GM23338 (cell line): ENCODE results near the gene KCNJ8. TPM values are rescaled to one million over a fixed set of nuclear protein-coding genes. Genes with fewer than 3 reads are reported as not detected.

Source experiments
- ATAC-seq: fragments of 200-7000 bp; cut with Tn5 transposase; 3 replicates; pipeline ENCODE4 v1.9.1; 2020
- DNase-seq: peaks from one replicate; pipeline ENCODE4 v3.0.0-alpha.2; 2015; ENCODE audit warnings: low spot score
- H2AFZ ChIP-seq: fragments of 200-600 bp; sonication (generic); 2 replicates; pipeline ENCODE4 v1.8.0; 2016; ENCODE audit warnings: antibody characterized with exemption, mild to moderate bottlenecking, moderate library complexity
- H3F3A ChIP-seq: fragments of 200-600 bp; sonication (generic); replicated peaks from 2 replicates; pipeline ENCODE4 v1.8.0; 2017; ENCODE audit warnings: antibody characterized with exemption, mixed run types, low read depth
- H3K27ac ChIP-seq: fragments of 200-600 bp; sonication (generic); 2 replicates; pipeline ENCODE4 v1.6.1; 2016; ENCODE audit warnings: low read depth
- H3K27me3 ChIP-seq: fragments of 200-600 bp; sonication (generic); 2 replicates; pipeline ENCODE4 v1.8.0; 2016; ENCODE audit warnings: mild to moderate bottlenecking, mixed run types, moderate library complexity; ENCODE audit not compliant: insufficient read depth
- H3K36me3 ChIP-seq: fragments of 200-600 bp; sonication (generic); 2 replicates; pipeline ENCODE4 v1.8.0; 2016; ENCODE audit warnings: mild to moderate bottlenecking; ENCODE audit not compliant: insufficient read depth
- H3K4me1 ChIP-seq: fragments of 200-600 bp; sonication (generic); 2 replicates; pipeline ENCODE4 v1.8.0; 2016; ENCODE audit warnings: mild to moderate bottlenecking, moderate library complexity; ENCODE audit not compliant: insufficient read depth
- H3K4me2 ChIP-seq: fragments of 200-600 bp; sonication (generic); 2 replicates; pipeline ENCODE4 v1.7.1; 2017; ENCODE audit warnings: mixed run types
- H3K4me3 ChIP-seq: fragments of 200-600 bp; sonication (generic); 2 replicates; pipeline ENCODE4 v1.6.1; 2016; ENCODE audit warnings: mixed run types
- H3K79me2 ChIP-seq: fragments of 200-600 bp; sonication (generic); replicated peaks from 2 replicates; pipeline ENCODE4 v1.8.0; 2017; ENCODE audit warnings: mild to moderate bottlenecking; ENCODE audit not compliant: insufficient read depth
- H3K9me2 ChIP-seq: fragments of 200-600 bp; sonication (generic); 2 replicates; pipeline ENCODE4 v1.8.0; 2017; ENCODE audit not compliant: insufficient read depth
- H4K20me1 ChIP-seq: fragments of 200-600 bp; sonication (generic); replicated peaks from 2 replicates; pipeline ENCODE4 v1.8.0; 2017; ENCODE audit warnings: mild to moderate bottlenecking; ENCODE audit not compliant: insufficient read depth
- H3K27ac Mint-ChIP-seq: 2 replicates; pipeline ENCODE4 v1.8.0; 2020; ENCODE audit warnings: inconsistent platforms, mild to moderate bottlenecking, moderate library complexity, mixed read lengths
- H3K27me3 Mint-ChIP-seq: 3 replicates; pipeline ENCODE4 v1.8.0; 2022; ENCODE audit warnings: low read depth, mild to moderate bottlenecking, moderate library complexity, mixed read lengths, inconsistent platforms; ENCODE audit not compliant: insufficient read depth, poor library complexity
- H3K36me3 Mint-ChIP-seq: 3 replicates; pipeline ENCODE4 v1.8.0; 2021; ENCODE audit warnings: low read depth, mild to moderate bottlenecking, inconsistent platforms, moderate library complexity, mixed read lengths
- H3K4me1 Mint-ChIP-seq: 3 replicates; pipeline ENCODE4 v1.8.0; 2020; ENCODE audit warnings: mild to moderate bottlenecking, inconsistent platforms, mixed read lengths
- H3K4me3 Mint-ChIP-seq: 3 replicates; pipeline ENCODE4 v1.8.0; 2021; ENCODE audit warnings: moderate library complexity, mild to moderate bottlenecking, inconsistent platforms, mixed read lengths
- H3K9me3 Mint-ChIP-seq: 3 replicates; pipeline ENCODE4 v1.8.0; 2020; ENCODE audit warnings: moderate library complexity, mild to moderate bottlenecking, inconsistent platforms, mixed read lengths
- CREB1 ChIP-seq: fragments of 250-450 bp; sonication (Bioruptor Pico); IDR thresholded peaks from 2 replicates; pipeline ENCODE4 v1.5.0; 2020; ENCODE audit warnings: low read depth, mild to moderate bottlenecking, moderate library complexity
- EZH2 ChIP-seq: fragments of 200-600 bp; sonication (generic); IDR thresholded peaks from one replicate; pipeline ENCODE4 v1.8.0; 2017; ENCODE audit warnings: antibody characterized with exemption, mild to moderate bottlenecking, low read depth; ENCODE audit not compliant: unreplicated experiment
- EZH2phosphoT487 ChIP-seq: fragments of 200-600 bp; sonication (generic); IDR thresholded peaks from one replicate; pipeline ENCODE4 v1.8.1; 2018; ENCODE audit warnings: antibody characterized with exemption; ENCODE audit not compliant: unreplicated experiment
- JUNB ChIP-seq: IDR thresholded peaks from one replicate; pipeline ENCODE4 v1.6.1; 2016; ENCODE audit warnings: antibody characterized with exemption; ENCODE audit not compliant: unreplicated experiment
- NANOG ChIP-seq: IDR thresholded peaks from 2 replicates; pipeline ENCODE4 v1.6.1; 2016; ENCODE audit warnings: antibody characterized with exemption, borderline replicate concordance
- POLR2AphosphoS5 ChIP-seq: IDR thresholded peaks from 2 replicates; pipeline ENCODE4 v1.6.1; 2016; ENCODE audit warnings: antibody characterized with exemption, low read depth
- ZNF331 ChIP-seq: fragments of 250-450 bp; sonication (Bioruptor Pico); IDR thresholded peaks from 2 replicates; pipeline ENCODE4 v1.5.0; 2020; ENCODE audit warnings: low read depth, mild to moderate bottlenecking, moderate library complexity
- polyA plus RNA-seq: library from polyadenylated mRNA; unstranded; fragments of >200 nt; fragmentation: Nextera tagmentation; extraction: Ambion mirVana; gene quantifications from 2 replicates; pipeline ENCODE4 v1.2.1, GENCODE V29; 2016
- total RNA-seq: library from RNA; depleted of rRNA; stranded (reverse); fragments of >200 nt; shearing (Covaris generic); gene quantifications from 2 replicates; pipeline ENCODE4 v1.2.3, GENCODE V29; 2014
- TF ChIP-seq, protein P1 (sequence below): IDR thresholded peaks from 2 replicates; pipeline ENCODE4 v1.6.1; 2016; ENCODE audit warnings: antibody characterized with exemption
- TF ChIP-seq, protein P2 (sequence below): IDR thresholded peaks from one replicate; pipeline ENCODE4 v1.6.1; 2018; ENCODE audit warnings: antibody characterized with exemption; ENCODE audit not compliant: unreplicated experiment
- TF ChIP-seq, protein P3 (sequence below), 2 experiments: fragments of 200-600 bp in 1 of 2; sonication (generic) in 1 of 2; conservative IDR thresholded peaks; 2 replicates each; pipeline versions ENCODE4 v1.5.1 to v1.6.1; 2016 to 2017; ENCODE audit warnings: antibody characterized with exemption in 2 of 2, low read depth in 2 of 2, mild to moderate bottlenecking in 2 of 2, moderate library complexity in 1 of 2

Gene KCNJ8
- total and polyA plus RNA-seq, 2 experiments from 2014 or later, result 0.82 to 0.87 TPM

DNA sequence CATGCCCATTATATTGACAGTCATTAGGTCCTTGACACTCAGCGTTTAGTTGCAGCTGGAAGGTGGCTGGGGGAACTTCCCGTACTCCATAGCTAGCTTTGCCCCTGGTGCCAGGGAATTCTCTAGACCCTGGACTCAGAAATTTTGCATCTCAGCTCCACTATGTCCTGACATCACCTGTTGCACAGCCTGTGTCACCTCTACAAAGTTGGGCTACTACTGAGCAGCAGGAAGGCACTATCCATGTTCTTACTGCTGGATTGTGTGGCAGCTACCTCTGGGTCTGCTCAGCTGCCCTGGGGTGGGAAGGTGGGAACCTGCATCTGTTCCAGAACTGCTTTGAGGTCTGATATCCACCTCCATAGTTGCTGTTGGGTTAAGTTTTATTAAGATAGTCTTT lies 11.0 kb downstream of the KCNJ8 start:
- H2AFZ ChIP-seq, result no peak overlapping the region
- ATAC-seq (no peak), DNase-seq (no peak)
- H3F3A ChIP-seq, result no peaks in the 10 kb centered on the region
- H3K9me2 ChIP-seq, result no peaks in the 10 kb centered on the region
- no peaks in the 10 kb centered on the region for H3K27me3 ChIP-seq
- H3K36me3 ChIP-seq, result no peaks in the 10 kb centered on the region
- H3K4me1 Mint-ChIP-seq, result no peaks in the 10 kb centered on the region
- no peaks in the 10 kb centered on the region for H3K79me2 ChIP-seq
- H4K20me1 ChIP-seq, result no peaks in the 10 kb centered on the region
- H3K4me3 Mint-ChIP-seq, result no peak overlapping the region
- H3K27me3 Mint-ChIP-seq, result no peaks in the 10 kb centered on the region
- TF ChIP-seq EZH2phosphoT487, result no peak
- TF ChIP-seq, protein P1, sequence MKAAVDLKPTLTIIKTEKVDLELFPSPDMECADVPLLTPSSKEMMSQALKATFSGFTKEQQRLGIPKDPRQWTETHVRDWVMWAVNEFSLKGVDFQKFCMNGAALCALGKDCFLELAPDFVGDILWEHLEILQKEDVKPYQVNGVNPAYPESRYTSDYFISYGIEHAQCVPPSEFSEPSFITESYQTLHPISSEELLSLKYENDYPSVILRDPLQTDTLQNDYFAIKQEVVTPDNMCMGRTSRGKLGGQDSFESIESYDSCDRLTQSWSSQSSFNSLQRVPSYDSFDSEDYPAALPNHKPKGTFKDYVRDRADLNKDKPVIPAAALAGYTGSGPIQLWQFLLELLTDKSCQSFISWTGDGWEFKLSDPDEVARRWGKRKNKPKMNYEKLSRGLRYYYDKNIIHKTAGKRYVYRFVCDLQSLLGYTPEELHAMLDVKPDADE, result no peak
- TF ChIP-seq POLR2AphosphoS5, result no peak
- TF ChIP-seq EZH2, result no peak
- no peaks in the 10 kb centered on the region for H3K9me3 Mint-ChIP-seq
- H3K4me3 ChIP-seq, result no peak overlapping the region
- no peaks in the 10 kb centered on the region for H3K4me1 ChIP-seq
- no peak overlapping the region for H3K27ac ChIP-seq
- H3K4me2 ChIP-seq, result no peak overlapping the region
- H3K36me3 Mint-ChIP-seq, result no peaks in the 10 kb centered on the region
- H3K27ac Mint-ChIP-seq, result no peak overlapping the region

DNA sequence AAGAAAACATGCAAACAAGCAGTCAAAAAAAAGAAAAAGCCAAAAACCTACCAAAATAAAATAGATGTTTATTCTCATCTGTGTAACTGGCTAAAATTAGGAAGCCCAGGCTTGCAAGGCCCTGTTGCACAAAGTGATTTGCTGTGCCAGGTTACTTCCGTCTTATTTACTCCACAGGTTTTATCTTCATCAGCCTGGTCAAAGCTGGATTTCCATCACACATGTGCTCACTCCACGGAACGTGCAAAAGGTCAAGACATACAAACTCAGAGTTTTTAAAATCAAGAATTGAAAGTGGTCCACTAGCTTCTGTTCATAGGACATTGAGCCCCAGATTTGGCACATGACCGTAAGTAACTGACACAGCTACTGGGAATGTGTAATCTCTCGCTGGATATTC lies 14.8 kb downstream of the KCNJ8 start:
- Histone ChIP-seq H3K36me3 (no peaks in the 10 kb centered on the region), H2AFZ (no peak overlapping the region), H3K9me2 (no peaks in the 10 kb centered on the region), H3K4me1 (no peaks in the 10 kb centered on the region), H3K4me2 (no peak overlapping the region), H3F3A (no peaks in the 10 kb centered on the region), H3K79me2 (no peaks in the 10 kb centered on the region), H3K27me3 (no peaks in the 10 kb centered on the region), H3K27ac (no peak overlapping the region), H4K20me1 (no peaks in the 10 kb centered on the region), H3K4me3 (no peak overlapping the region)
- Mint-ChIP-seq H3K27ac (no peak overlapping the region), H3K36me3 (no peaks in the 10 kb centered on the region), H3K4me1 (no peaks in the 10 kb centered on the region; the same call in 2 of the 3 replicates), H3K27me3 (no peaks in the 10 kb centered on the region), H3K4me3 (no peak overlapping the region), H3K9me3 (no peaks in the 10 kb centered on the region)
- no peak for ATAC-seq
- DNase-seq, result no peak
- TF ChIP-seq, protein P2, sequence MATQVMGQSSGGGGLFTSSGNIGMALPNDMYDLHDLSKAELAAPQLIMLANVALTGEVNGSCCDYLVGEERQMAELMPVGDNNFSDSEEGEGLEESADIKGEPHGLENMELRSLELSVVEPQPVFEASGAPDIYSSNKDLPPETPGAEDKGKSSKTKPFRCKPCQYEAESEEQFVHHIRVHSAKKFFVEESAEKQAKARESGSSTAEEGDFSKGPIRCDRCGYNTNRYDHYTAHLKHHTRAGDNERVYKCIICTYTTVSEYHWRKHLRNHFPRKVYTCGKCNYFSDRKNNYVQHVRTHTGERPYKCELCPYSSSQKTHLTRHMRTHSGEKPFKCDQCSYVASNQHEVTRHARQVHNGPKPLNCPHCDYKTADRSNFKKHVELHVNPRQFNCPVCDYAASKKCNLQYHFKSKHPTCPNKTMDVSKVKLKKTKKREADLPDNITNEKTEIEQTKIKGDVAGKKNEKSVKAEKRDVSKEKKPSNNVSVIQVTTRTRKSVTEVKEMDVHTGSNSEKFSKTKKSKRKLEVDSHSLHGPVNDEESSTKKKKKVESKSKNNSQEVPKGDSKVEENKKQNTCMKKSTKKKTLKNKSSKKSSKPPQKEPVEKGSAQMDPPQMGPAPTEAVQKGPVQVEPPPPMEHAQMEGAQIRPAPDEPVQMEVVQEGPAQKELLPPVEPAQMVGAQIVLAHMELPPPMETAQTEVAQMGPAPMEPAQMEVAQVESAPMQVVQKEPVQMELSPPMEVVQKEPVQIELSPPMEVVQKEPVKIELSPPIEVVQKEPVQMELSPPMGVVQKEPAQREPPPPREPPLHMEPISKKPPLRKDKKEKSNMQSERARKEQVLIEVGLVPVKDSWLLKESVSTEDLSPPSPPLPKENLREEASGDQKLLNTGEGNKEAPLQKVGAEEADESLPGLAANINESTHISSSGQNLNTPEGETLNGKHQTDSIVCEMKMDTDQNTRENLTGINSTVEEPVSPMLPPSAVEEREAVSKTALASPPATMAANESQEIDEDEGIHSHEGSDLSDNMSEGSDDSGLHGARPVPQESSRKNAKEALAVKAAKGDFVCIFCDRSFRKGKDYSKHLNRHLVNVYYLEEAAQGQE, result no peak
- TF ChIP-seq CREB1 (CRISPR knock-in tag) (no peak), ZNF331 (CRISPR knock-in tag) (no peak), EZH2phosphoT487 (no peak), NANOG (no peak), JUNB (no peak), EZH2 (no peak)
- TF ChIP-seq, protein P3, sequence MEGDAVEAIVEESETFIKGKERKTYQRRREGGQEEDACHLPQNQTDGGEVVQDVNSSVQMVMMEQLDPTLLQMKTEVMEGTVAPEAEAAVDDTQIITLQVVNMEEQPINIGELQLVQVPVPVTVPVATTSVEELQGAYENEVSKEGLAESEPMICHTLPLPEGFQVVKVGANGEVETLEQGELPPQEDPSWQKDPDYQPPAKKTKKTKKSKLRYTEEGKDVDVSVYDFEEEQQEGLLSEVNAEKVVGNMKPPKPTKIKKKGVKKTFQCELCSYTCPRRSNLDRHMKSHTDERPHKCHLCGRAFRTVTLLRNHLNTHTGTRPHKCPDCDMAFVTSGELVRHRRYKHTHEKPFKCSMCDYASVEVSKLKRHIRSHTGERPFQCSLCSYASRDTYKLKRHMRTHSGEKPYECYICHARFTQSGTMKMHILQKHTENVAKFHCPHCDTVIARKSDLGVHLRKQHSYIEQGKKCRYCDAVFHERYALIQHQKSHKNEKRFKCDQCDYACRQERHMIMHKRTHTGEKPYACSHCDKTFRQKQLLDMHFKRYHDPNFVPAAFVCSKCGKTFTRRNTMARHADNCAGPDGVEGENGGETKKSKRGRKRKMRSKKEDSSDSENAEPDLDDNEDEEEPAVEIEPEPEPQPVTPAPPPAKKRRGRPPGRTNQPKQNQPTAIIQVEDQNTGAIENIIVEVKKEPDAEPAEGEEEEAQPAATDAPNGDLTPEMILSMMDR (conservative IDR thresholded peaks at IDR 0.05; ENCODE audit: low read depth in 2 of 2), result no peak
- TF ChIP-seq, protein P1, result no peak
